ACHN (cell line): Measurements from ENCODE around the gene ASTL.

Experiments used
- DNase-seq: peaks from one replicate; pipeline ENCODE4 v3.0.0-alpha.2; 2015
- in situ Hi-C: cut with HindIII; loops from 2 replicates; pipeline ENCODE4 v1.10.0; 2017; ENCODE audit warnings: low sequenced_read_pairs, low pct_ligation_motif_present, low pct_unique_long_range_greater_than_20kb

The ASTL gene

GRCh38 chr2:96138179-96139145 lies at the start of gene ASTL:
ASTL (minus strand) TSS chr2:96138502; CDS start chr2:96138436, 66 bp downstream.
- peak; percentile 39 for DNase-seq
- in situ Hi-C loops, result no loop called here

DNA sequence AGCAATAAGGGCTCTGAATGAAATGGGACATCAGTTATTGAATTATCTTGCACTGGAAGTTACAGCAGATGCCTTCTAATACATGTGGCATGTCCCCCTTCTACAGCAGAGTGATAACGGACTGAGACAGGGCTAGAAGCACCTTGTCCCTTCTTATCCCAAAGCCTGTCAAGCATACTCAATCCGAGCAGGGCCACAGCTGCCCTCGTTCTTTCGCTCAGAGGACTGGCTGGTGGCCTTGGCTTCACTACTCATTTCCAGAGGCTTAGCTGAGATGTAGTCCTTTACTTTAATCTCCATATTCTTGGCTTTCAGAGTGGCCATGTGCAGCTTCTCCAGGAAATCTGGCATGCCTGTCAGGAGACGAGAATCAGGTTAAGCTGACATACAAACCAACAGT lies 48.3 kb upstream of the ASTL start:
- in situ Hi-C loops, result no loop called here

DNA sequence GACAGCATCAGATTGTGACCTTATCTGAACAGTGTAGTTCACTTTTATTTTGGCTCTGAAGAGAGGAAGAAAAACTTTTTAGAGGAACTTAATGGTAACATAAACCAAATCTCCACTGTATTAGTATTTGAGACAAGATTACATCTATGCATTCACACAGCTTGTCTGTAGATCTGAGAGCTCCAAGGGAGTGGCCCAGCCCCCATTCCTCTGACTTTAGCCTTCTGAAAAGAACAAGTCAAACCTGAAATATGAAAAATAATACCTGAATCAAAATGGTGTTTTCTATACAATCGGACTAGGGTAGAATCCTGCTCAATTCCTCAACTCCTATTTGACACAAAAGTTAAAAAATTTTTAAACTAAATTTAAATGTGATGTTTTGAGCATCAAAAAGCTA lies 47.2 kb upstream of the ASTL start:
- no peak for DNase-seq
- in situ Hi-C loops, result no loop called here

More for the DNA sequence above, 48.3 kb upstream of the ASTL start:
- no peak for DNase-seq

DNA sequence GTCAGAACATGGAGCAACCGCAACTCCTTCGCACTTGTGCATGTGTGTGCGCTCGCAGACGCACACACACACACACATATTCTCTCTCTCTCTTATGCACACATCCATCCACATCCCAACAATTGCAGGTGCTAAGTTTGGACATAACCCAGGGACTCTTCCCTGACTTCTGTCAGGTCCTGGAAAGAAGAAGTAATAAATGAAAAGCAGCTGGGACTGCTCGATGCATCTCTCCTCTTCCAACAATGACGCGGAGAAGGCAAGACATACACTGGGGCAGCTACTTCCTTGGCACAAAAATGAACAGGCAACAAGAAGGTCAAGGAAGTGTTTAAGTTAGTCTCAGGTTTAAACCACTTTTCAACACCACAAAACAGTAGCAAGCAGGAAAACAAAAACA lies 46.7 kb upstream of the ASTL start:
- in situ Hi-C loops, result no loop called here
- no peak for DNase-seq

DNA sequence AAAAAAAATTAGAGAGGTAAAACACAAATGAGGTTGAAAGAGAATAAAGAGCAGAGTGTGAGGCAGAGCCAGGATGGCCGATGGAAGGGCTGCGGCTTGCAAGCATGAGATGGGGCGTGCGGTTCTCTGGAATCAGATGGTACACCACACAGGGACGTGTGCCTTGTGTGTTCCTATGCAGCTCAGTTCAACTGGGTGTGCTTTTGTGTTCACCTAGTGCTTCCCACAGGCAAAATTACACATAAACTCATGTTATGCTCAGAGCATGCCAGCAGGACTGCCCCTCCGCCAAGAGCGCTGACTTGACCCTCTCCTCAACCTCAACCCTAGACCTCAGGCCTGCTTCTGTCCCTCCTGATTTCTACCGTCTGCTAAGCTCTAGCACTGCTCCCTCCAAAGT lies 45.9 kb upstream of the ASTL start:
- in situ Hi-C loops, result no loop called here
- no peak for DNase-seq

- DNase-seq, result no peak
- in situ Hi-C loops, result no loop called here
These were observed 43.2 kb upstream of the ASTL start for GRCh38 chr2:96181529-96181928.

DNA sequence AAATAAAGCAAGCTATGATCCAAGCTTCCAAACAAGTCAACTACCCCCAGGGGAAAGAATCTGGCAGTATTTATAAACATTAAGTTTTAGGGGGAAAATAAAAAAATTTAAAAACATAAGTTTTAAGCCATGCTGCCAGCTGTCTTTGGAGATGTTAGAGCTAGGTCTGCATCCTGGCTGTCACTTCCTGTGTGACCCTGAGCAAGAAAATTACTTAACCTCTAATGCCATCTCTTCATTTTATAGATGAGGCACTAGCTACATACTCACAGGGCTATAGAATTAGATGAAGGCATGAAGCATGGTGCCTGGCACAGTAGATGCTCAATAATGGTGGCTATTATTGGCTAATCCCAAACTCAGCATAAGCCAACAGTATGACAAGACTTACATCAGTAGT lies 42.2 kb upstream of the ASTL start:
- in situ Hi-C loops, result no loop called here
- DNase-seq, result no peak

- in situ Hi-C loops, result no loop called here
- no peak for DNase-seq
These were observed 41.7 kb upstream of the ASTL start for GRCh38 chr2:96180002-96180401.

DNA sequence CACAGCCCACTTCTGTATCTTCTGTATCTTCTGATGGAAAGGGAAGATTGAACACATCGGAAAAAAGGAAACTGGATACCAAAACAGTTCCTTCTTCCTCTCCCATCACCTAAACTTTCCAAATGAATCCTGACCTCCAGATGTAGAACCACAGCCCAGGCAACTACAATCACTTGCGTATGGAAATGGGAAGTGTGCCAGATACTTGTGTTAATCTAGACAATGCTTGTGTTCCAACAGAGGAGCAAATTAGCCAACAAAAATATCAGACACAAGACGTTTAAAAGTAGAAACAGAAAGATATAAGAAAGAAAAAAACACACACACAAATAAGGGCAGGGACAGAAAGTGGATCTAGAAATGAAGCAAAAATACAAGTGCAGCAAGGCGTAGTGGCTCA lies 38.4 kb upstream of the ASTL start:
- in situ Hi-C loops, result no loop called here

DNA sequence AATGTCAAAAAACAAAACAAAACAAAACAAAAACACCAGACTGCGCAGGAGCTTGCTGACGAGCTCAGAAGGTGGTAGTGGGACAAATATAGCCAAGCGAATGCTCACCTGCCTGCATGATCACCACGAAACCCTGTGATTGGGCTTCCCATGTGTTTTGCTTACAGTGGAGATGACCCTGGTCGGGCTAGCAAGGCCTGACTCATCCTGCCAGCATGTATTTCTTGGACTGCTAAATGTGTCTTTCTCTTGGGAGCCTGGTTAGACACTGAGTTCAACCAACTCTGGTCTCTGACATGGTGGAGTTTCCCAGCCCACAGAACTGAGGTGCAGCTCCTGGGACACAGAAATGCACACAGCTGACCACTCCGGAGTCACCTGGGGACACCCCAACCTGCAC lies 37.6 kb upstream of the ASTL start:
- in situ Hi-C loops, result no loop called here

More for the DNA sequence above, 38.4 kb upstream of the ASTL start:
- no peak for DNase-seq

DNA sequence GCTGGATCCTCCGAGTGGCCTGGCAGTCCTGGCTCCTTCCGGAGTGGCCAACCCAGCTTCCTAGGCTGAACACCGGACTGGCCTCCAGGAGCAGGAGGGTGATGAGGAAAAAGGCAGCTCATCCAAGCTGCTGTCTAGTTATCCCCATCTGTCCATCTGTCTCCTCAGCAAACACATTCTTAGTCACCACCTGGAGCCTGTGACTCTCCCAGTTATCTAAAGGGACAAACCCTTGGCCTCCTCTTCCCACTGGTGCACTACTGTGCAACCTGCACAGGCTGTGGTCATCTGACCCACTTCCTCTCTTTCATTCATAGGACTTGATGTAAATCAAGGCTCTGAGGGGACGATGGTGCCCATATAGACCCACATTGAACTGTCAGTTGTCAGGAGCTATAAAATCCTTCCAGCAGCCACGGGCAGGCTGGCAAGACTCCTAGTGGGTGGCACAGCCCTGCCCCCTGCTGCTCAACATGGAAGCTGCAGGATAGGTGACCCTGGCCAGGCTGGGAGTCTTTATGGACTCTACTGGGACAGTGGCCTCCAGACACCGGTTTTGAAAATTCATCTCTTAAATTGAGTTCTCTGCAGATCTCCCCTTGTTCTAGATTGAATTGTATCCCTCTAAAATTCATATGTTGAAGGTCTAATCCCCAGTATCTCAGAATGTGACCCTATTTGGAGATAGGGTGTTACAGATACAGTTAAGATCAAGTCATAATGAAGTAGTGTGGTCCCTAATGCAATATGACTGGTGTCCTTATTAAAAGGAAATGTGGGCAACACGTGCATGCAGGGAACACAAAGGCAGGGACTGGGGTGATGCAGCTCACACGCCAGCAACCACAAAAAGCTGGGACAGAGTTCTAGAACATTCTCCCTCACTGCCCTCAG lies 36.2 kb upstream of the ASTL start:
- in situ Hi-C loops, result no loop called here
- peak; percentile 72 for DNase-seq

More for the DNA sequence above, 37.6 kb upstream of the ASTL start:
- no peak for DNase-seq

DNA sequence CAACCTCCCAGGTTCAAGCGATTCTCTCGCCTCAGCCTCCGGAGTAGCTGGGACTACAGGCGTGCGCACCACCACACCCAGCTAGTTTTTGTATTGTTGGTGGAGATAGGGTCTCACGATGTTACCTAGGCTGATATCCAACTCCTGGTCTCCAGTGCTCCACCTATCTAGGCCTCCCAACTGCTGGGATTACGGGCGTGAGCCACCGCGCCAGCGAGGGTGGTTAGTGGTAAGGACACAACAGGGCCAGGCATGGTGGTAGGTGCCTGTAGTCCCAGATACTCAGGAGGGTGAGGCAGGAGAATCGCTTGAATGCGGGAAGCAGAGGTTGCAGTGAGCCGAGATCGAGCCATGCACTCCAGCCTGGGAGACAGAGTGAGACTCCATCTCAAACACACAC lies 33.5 kb upstream of the ASTL start:
- in situ Hi-C loops, result no loop called here

GRCh38 chr2:96170626-96171025 lies 32.3 kb upstream of the ASTL start:
- in situ Hi-C loops, result no loop called here
- DNase-seq, result no peak

More for the DNA sequence above, 33.5 kb upstream of the ASTL start:
- DNase-seq, result no peak

- in situ Hi-C loops, result no loop called here
- no peak for DNase-seq
These were observed 31.7 kb upstream of the ASTL start for GRCh38 chr2:96169868-96170507.

GRCh38 chr2:96167407-96168013 lies 29.2 kb upstream of the ASTL start:
- DNase-seq, result no peak
- in situ Hi-C loops, result no loop called here

- DNase-seq, result no peak
- in situ Hi-C loops, result no loop called here
These were observed 26.3 kb upstream of the ASTL start for GRCh38 chr2:96164459-96165184.

- no peak for DNase-seq
These were observed 25.6 kb upstream of the ASTL start for GRCh38 chr2:96163768-96164429.

More at GRCh38 chr2:96163768-96164429, 25.6 kb upstream of the ASTL start:
- in situ Hi-C loops, result no loop called here
